Measurements from ENCODE around the gene TIMM23B.
"Not testable (repeated sequence)": the region's sequence is repeated elsewhere in the genome, so short reads cannot be mapped to it uniquely, and the experiment has no call there.

Gene TIMM23B

GRCh38 chr10:49941447-49942338 is at the start of gene TIMM23B, which contains the start of gene PARG:
Gene TIMM23B, plus strand, starts transcription at chr10:49942053. Its CDS starts 142 bp downstream, at chr10:49942195.
Gene PARG, minus strand, starts transcription at chr10:49942027. Its CDS starts 302 bp downstream, at chr10:49941725.
- peak; percentile 85 for DNase-seq (ENCODE audit: low read depth)

GRCh38 chr10:49899999-49900398 is 41.9 kb upstream of the TIMM23B start:
- not testable (repeated sequence) for DNase-seq (ENCODE audit: low read depth); H3K4me3 ChIP-seq (ENCODE audit: low read depth, low read length)

More at GRCh38 chr10:49941447-49942338, at the start of gene TIMM23B, which contains the start of gene PARG:
- peak within 1 kb of the TSS; percentile 93 for H3K4me3 ChIP-seq (ENCODE audit: low read depth, low read length)

GRCh38 chr10:49900406-49900805 is 41.4 kb upstream of the TIMM23B start:
- not testable (repeated sequence) for H3K4me3 ChIP-seq (ENCODE audit: low read depth, low read length); DNase-seq (ENCODE audit: low read depth)

- DNase-seq (ENCODE audit: low read depth); H3K4me3 ChIP-seq (ENCODE audit: low read depth, low read length): not testable (repeated sequence)
Observed at GRCh38 chr10:49903829-49904228, 38.0 kb upstream of the TIMM23B start.

- not testable (repeated sequence) for DNase-seq (ENCODE audit: low read depth); H3K4me3 ChIP-seq (ENCODE audit: low read depth, low read length)
Observed at GRCh38 chr10:49908290-49909080, 33.4 kb upstream of the TIMM23B start.

- H3K4me3 ChIP-seq (ENCODE audit: low read depth, low read length); DNase-seq (ENCODE audit: low read depth): not testable (repeated sequence)
Observed at GRCh38 chr10:49910295-49910694, 31.6 kb upstream of the TIMM23B start.

- not testable (repeated sequence) for H3K4me3 ChIP-seq (ENCODE audit: low read depth, low read length); DNase-seq (ENCODE audit: low read depth)
Observed at GRCh38 chr10:49916451-49916850, 25.4 kb upstream of the TIMM23B start.

GRCh38 chr10:49917927-49918326 is 23.9 kb upstream of the TIMM23B start:
- H3K4me3 ChIP-seq (ENCODE audit: low read depth, low read length); DNase-seq (ENCODE audit: low read depth): not testable (repeated sequence)

GRCh38 chr10:49922041-49922440 is 19.8 kb upstream of the TIMM23B start:
- H3K4me3 ChIP-seq (ENCODE audit: low read depth, low read length); DNase-seq (ENCODE audit: low read depth): not testable (repeated sequence)

GRCh38 chr10:49923572-49923971 is 18.3 kb upstream of the TIMM23B start:
- H3K4me3 ChIP-seq (ENCODE audit: low read depth, low read length); DNase-seq (ENCODE audit: low read depth): not testable (repeated sequence)

- H3K4me3 ChIP-seq (ENCODE audit: low read depth, low read length), result not testable (repeated sequence)
Observed at GRCh38 chr10:49931276-49931675, 10.6 kb upstream of the TIMM23B start.

GRCh38 chr10:49931959-49932728 is 9.7 kb upstream of the TIMM23B start:
- H3K4me3 ChIP-seq (ENCODE audit: low read depth, low read length); DNase-seq (ENCODE audit: low read depth): not testable (repeated sequence)

More at GRCh38 chr10:49931276-49931675, 10.6 kb upstream of the TIMM23B start:
- not testable (repeated sequence) for DNase-seq (ENCODE audit: low read depth)

- H3K4me3 ChIP-seq (ENCODE audit: low read depth, low read length), result peak overlapping the region; percentile 93
- peak; percentile 3 for DNase-seq (ENCODE audit: low read depth)
Observed at GRCh38 chr10:49942339-49942705, 469 bp downstream of the TIMM23B start.

GRCh38 chr10:49943607-49944006 is 1.8 kb downstream of the TIMM23B start:
- not testable (repeated sequence) for DNase-seq (ENCODE audit: low read depth); H3K4me3 ChIP-seq (ENCODE audit: low read depth, low read length)

GRCh38 chr10:49948142-49948541 is 6.3 kb downstream of the TIMM23B start:
- not testable (repeated sequence) for H3K4me3 ChIP-seq (ENCODE audit: low read depth, low read length); DNase-seq (ENCODE audit: low read depth)

- DNase-seq (ENCODE audit: low read depth); H3K4me3 ChIP-seq (ENCODE audit: low read depth, low read length): not testable (repeated sequence)
Observed at GRCh38 chr10:49948737-49949136, 6.9 kb downstream of the TIMM23B start.

- not testable (repeated sequence) for DNase-seq (ENCODE audit: low read depth); H3K4me3 ChIP-seq (ENCODE audit: low read depth, low read length)
Observed at GRCh38 chr10:49952006-49952405, 10.2 kb downstream of the TIMM23B start.

GRCh38 chr10:49953122-49953521 is 11.3 kb downstream of the TIMM23B start:
- not testable (repeated sequence) for H3K4me3 ChIP-seq (ENCODE audit: low read depth, low read length)
- peak; percentile 5 for DNase-seq (ENCODE audit: low read depth)

GRCh38 chr10:49970331-49970857 is 28.5 kb downstream of the TIMM23B start:
- not testable (repeated sequence) for H3K4me3 ChIP-seq (ENCODE audit: low read depth, low read length); DNase-seq (ENCODE audit: low read depth)
